22Rv1 (cell line): ENCODE results near the gene INSYN2B.

Experiments
- H3K27ac ChIP-seq: fragments of 450-650 bp; 2 replicates; pipeline ENCODE4 v1.5.1; 2017
- ZFX ChIP-seq: fragments of 450-650 bp; IDR thresholded peaks from 2 replicates; pipeline ENCODE4 v1.6.1; 2017; ENCODE audit warnings: antibody characterized with exemption, borderline replicate concordance
- TF ChIP-seq, protein P1 (sequence below): fragments of 450-650 bp; IDR thresholded peaks from 2 replicates; pipeline ENCODE4 v1.5.1; 2017; ENCODE audit warnings: mild to moderate bottlenecking

The INSYN2B gene

DNA sequence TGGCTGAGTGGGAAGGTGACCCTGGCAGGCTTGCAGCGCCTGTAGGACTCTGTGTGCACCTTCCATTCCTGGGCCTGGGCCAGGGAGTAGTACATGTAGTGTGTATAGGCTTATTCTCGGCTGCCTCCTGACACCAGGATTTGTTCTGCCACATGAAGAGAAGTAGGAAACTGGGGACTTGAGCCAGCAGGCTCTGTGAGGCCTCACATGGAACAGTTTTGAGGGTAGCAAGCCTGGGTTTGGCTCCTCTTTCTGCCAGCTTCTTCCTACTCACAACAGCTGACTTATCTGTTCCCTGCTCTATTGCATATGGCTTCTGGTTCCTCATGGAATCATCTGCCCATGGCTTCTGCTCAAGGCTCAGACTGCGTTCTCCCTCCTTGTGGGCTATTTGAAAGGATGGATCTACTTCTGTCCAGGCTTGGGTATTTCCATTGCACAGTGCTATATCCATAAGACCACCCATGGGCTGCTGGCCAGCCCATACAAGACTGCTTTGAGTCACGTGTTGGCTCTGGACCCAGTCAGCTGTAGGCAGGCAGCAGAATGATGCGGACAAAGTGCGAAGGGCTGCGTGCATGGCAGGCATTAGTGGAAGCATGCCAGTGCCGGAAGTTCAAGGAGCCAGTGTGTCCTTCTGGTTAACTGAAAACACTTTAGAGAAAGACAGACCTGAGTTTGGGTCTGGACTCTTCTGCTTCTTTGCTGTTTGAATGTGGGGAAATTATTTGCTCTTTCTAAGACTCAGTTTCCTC, 11.0 kb upstream of the INSYN2B start:
- H3K27ac ChIP-seq, result no peak overlapping the region
- TF ChIP-seq, protein P1, sequence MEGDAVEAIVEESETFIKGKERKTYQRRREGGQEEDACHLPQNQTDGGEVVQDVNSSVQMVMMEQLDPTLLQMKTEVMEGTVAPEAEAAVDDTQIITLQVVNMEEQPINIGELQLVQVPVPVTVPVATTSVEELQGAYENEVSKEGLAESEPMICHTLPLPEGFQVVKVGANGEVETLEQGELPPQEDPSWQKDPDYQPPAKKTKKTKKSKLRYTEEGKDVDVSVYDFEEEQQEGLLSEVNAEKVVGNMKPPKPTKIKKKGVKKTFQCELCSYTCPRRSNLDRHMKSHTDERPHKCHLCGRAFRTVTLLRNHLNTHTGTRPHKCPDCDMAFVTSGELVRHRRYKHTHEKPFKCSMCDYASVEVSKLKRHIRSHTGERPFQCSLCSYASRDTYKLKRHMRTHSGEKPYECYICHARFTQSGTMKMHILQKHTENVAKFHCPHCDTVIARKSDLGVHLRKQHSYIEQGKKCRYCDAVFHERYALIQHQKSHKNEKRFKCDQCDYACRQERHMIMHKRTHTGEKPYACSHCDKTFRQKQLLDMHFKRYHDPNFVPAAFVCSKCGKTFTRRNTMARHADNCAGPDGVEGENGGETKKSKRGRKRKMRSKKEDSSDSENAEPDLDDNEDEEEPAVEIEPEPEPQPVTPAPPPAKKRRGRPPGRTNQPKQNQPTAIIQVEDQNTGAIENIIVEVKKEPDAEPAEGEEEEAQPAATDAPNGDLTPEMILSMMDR, result no peak
- no peak for TF ChIP-seq ZFX

DNA sequence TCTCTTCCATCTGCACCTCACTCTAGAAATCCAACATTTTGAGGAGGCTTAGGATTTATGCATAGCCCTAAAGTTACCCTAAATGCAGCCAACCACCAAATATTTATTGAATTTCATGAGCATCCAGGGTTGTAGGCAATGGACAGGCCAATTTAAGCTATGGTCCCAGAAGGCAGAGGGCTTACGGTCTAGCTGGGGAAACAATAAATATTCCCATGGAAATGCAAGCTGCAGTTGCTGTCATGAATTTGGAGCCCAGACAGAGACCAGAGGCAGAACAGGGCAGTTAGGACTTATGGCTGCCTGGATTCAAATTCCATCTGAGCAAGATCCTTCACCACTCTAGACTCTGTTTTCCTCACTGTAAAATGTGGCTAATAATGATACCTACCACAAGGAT, 9.1 kb upstream of the INSYN2B start:
- H3K27ac ChIP-seq, result no peak overlapping the region
- TF ChIP-seq, protein P1, result no peak
- no peak for TF ChIP-seq ZFX

DNA sequence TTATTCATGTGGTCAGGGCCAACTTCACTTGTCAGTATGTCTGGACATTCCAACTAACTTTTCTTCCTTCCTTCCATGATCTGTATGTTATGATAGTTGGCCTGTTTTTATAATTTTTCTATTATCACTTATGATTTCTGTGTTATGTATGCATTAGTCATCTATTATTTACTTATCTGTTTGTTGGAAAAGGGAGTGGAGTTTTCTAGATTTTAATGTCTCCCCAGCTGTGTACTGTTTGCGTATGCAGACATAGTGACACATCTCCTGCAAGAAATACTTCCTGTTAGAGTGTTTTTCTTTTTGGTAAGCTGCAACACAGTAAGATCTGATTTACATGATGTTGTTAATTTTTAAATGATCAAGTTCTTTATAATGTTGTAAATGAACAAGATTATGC, 8.7 kb upstream of the INSYN2B start:
- TF ChIP-seq ZFX, result no peak
- TF ChIP-seq, protein P1, result no peak
- no peak overlapping the region for H3K27ac ChIP-seq

DNA sequence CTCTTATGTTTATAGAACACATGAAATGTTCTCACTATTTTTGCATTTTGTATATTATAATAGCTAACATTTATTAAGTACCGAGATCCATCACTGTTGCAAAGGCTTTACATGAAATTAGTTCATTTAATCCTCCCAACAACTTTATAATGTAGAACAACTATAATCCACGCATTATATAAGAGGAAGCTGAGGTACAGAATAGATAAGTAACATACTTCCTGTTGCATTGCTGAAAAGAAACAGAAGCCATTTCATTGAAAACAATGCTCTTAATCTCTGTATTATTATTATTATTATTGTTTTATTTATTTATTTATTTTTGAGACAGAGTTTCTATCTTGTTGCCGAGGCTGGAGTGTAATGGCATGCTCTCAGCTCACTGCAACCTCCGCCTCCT, 7.9 kb upstream of the INSYN2B start:
- H3K27ac ChIP-seq, result no peak overlapping the region
- no peak for TF ChIP-seq ZFX
- TF ChIP-seq, protein P1, result no peak

DNA sequence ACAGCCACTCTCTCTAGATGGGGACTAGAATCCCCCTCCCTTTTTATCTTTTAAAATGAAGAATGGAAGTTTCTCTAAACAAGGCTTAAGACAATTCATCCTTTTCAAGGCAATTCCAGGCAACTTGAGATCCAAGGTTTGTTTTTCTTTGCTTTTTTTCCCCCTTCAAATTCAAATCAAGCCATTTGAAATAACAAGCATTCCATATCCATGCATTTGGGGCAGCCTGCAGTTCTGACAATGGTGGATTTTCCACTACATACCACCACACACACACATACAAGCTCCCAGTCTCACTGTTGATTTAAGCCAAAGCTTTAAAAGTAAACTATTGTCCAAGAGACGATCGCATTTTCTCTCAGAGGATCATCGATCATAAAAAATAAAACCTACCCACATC, 424 bp downstream of the INSYN2B start:
- TF ChIP-seq, protein P1, result no peak
- TF ChIP-seq ZFX, result no peak
- H3K27ac ChIP-seq, result no peak overlapping the region

DNA sequence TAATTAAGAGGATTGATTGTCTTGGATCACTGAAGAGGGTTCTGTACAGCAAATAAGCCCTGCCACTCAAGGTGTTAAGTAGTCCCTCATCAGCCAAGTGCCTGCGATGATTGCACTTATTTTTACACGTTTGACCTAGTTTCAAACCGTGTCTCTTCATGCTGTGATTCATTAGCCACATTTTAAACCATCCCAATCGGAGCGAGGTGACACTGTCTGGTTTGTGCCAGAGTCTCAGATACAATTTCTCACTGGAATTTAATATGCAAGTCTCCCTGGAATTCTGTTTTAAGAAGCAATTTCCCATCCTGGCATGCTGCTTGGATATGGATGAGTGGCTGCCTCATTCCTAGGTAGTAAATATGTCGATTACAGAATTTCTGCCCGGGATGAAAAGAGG, 1.6 kb downstream of the INSYN2B start:
- H3K27ac ChIP-seq, result no peak overlapping the region

More for the DNA sequence above, 1.6 kb downstream of the INSYN2B start:
- TF ChIP-seq ZFX, result no peak
- TF ChIP-seq, protein P1, result no peak
